Measurements from ENCODE around the gene C6orf52. TPM values are rescaled to one million over a fixed set of nuclear protein-coding genes. Genes with fewer than 3 reads are reported as not detected.

C6orf52 gene
- total and polyA plus RNA-seq, 9 of the 15 experiments (the other 6 are each of a cell fraction or from before 2014, with no cell fraction given): 6.7 to 37.0 (median 11.1) TPM

DNA sequence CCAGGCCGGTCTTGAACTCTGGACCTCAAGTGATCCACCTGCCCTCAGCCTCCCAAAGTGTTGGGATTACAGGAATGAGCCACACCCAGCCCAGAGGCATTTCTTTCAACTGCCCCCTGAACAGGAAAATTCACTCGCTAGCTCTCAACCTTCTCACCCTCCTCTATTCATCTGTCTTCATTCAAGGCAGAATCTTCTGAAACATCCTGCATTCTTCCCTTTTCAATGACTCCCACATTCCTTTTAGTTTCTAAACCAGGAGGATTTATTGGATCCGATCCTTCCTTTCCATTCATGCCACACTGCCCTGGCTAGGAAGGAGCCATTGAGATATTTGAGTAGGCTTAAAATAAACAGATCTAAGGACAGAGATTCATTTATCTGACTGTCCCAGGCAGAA is 52.9 kb downstream of the C6orf52 start:
- Histone ChIP-seq H3K79me2 (ENCODE audit: control insufficient read depth, insufficient read depth, low read length) (no peaks in the 10 kb centered on the region), H3K36me3 (ENCODE audit: control insufficient read depth, insufficient read depth, low read length) (no peaks in the 10 kb centered on the region), H3K9ac (ENCODE audit: insufficient read depth in 1 of 2, low read depth in 2 of 2, low read length in 2 of 2) (no peak overlapping the region), H3K27me3 (ENCODE audit: control insufficient read depth in 2 of 2, insufficient read depth in 2 of 2, low read length in 2 of 2) (no peaks in the 10 kb centered on the region), H3K4me3 (no peak overlapping the region), H3K27ac (ENCODE audit: extremely low read depth, low read depth, low read length) (no peak overlapping the region), H3K4me1 (replicated peaks in 1 of 2; ENCODE audit: control insufficient read depth in 2 of 2, insufficient read depth in 2 of 2, low read length in 2 of 2) (peaks cover 4 to 22% of the 10 kb centered on the region in 2 experiments; a peak in 4 of 5 replicates), H3K4me2 (ENCODE audit: insufficient read depth, low read length) (no peak overlapping the region), H3K9me3 (replicated peaks; ENCODE audit: control insufficient read depth, insufficient read depth, low read depth, low read length) (no peaks in the 10 kb centered on the region), H2AFZ (ENCODE audit: low read depth, low read length) (no peak overlapping the region), H4K20me1 (replicated peaks; ENCODE audit: control insufficient read depth, insufficient read depth, low read length) (no peaks in the 10 kb centered on the region), H3K9me1 (ENCODE audit: control insufficient read depth, insufficient read depth, low read length) (no peaks in the 10 kb centered on the region)
- in situ Hi-C loops (cut with MboI) (no loop called here), intact Hi-C loops (cut with micrococcal nuclease) (no loop called here)
- ChIA-PET POLR2A (interaction anchor here (1.2 kb wide), 1 partner anchor 119 kb away, joined by 3 read pairs; no protein-coding TSS in a partner anchor), CTCF (ENCODE audit: low intra/inter-chr PET ratio) (no interaction called here)
- WGBS (ENCODE audit: insufficient coverage, low coverage, missing lambda C conversion rate): 46% methylated on average over 3 of the region's 3 CpGs
- TF ChIP-seq RFX7 (CRISPR knock-in tag; IDR thresholded peaks at IDR 0.05) (no peak), CREM (IDR thresholded peaks at IDR 0.05; ENCODE audit: low read depth) (no peak), XRCC5 (IDR thresholded peaks at IDR 0.05; ENCODE audit: low read depth, low read length) (no peak), XRCC4 (IDR thresholded peaks at IDR 0.05; ENCODE audit: extremely low read depth, insufficient read depth, insufficient read length) (no peak), PTRF (tag; IDR thresholded peaks at IDR 0.05) (no peak), SMAD1 (IDR thresholded peaks at IDR 0.05; ENCODE audit: low read depth, low read length, partially characterized antibody) (no peak)
- TF ChIP-seq, protein P1, sequence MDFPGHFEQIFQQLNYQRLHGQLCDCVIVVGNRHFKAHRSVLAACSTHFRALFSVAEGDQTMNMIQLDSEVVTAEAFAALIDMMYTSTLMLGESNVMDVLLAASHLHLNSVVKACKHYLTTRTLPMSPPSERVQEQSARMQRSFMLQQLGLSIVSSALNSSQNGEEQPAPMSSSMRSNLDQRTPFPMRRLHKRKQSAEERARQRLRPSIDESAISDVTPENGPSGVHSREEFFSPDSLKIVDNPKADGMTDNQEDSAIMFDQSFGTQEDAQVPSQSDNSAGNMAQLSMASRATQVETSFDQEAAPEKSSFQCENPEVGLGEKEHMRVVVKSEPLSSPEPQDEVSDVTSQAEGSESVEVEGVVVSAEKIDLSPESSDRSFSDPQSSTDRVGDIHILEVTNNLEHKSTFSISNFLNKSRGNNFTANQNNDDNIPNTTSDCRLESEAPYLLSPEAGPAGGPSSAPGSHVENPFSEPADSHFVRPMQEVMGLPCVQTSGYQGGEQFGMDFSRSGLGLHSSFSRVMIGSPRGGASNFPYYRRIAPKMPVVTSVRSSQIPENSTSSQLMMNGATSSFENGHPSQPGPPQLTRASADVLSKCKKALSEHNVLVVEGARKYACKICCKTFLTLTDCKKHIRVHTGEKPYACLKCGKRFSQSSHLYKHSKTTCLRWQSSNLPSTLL (IDR thresholded peaks at IDR 0.05): no peak
- no TSS peak for BruUV-seq (replicated peaks)
- FAIRE-seq (no peak), ATAC-seq (no peak), DNase-seq (ENCODE audit: extremely low read depth in 1 of 4, low spot score in 3 of 4) (no peak)
